ENCODE results near the gene OR6C68.

DNA sequence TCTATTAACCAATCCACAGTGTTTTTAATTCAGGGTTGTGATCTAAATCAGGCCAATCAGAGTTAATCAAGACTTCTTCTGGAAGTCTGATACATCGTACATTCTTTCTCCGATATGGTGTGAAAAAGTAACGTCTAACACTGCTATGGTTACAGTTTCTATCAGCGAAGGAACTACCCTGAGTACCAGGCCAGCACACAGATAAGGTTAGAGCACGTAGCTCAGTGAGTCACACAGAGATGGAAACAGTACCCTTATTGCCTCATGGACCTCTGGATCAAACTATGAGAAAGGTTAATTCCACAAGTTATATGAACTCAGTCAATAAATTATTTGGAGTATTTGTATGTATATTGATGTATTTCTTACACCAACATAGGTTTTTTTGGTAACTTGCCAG lies 3.3 kb downstream of the OR6C68 start:
- TF ChIP-seq CTCF (IDR thresholded peaks at IDR 0.05 in 8 of 11, conservative IDR thresholded peaks at IDR 0.05 in 3 of 11): no peak
- TF ChIP-seq POLR2A (IDR thresholded peaks at IDR 0.05): no peak

All from spleen (tissue), 7 donors.